ENCODE results near the gene SRPK1.

Gene SRPK1

GRCh38 chr6:35920793-35921732 lies at the start of gene SRPK1:
Gene SRPK1, minus strand, starts transcription at chr6:35921098. Its CDS starts 42 bp downstream, at chr6:35921056.
- Mint-ChIP-seq H3K4me1 (ENCODE audit: low read depth) (peaks cover 52% of the 10 kb centered on the region), H3K4me3 (peak within 1 kb of the TSS; percentile 98), H3K27me3 (no peaks in the 10 kb centered on the region), H3K36me3 (ENCODE audit: low read depth) (peaks cover 32% of the 10 kb centered on the region), H3K27ac (peak within 1 kb of the TSS; percentile 98), H3K9me3 (no peaks in the 10 kb centered on the region)

GRCh38 chr6:35970181-35970580 lies 49.3 kb upstream of the SRPK1 start:
- Mint-ChIP-seq H3K4me1 (ENCODE audit: low read depth) (peaks cover 6% of the 10 kb centered on the region), H3K4me3 (no peak overlapping the region), H3K27ac (no peak overlapping the region), H3K9me3 (no peaks in the 10 kb centered on the region), H3K36me3 (ENCODE audit: low read depth) (no peaks in the 10 kb centered on the region), H3K27me3 (no peaks in the 10 kb centered on the region)

DNA sequence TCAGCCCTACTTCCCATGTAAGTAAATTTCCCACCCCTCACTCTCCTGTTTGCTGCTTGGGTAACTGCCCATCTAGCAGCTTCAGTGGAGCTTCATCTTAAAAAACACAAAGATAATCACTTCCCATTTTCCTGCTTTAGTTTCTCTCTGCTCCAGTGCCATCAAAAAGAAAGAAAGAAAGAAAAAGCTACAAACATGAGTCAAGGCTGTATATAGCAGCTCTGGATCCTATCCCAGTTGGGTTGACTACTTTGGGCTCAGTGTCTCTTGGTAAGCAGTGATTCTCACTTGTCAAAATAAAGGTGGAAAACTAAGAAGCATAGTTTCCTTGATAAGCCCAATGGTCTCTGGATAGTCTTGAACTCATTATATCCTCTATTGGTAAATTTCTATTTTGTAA lies 48.7 kb upstream of the SRPK1 start:
- Mint-ChIP-seq H3K9me3 (no peaks in the 10 kb centered on the region), H3K36me3 (ENCODE audit: low read depth) (no peaks in the 10 kb centered on the region), H3K4me3 (no peak overlapping the region), H3K27ac (no peak overlapping the region), H3K27me3 (no peaks in the 10 kb centered on the region), H3K4me1 (ENCODE audit: low read depth) (peaks cover 6% of the 10 kb centered on the region)

GRCh38 chr6:35968821-35969220 lies 47.9 kb upstream of the SRPK1 start:
- peaks cover 4% of the 10 kb centered on the region for H3K4me1 Mint-ChIP-seq (ENCODE audit: low read depth)
- no peaks in the 10 kb centered on the region for H3K27me3 Mint-ChIP-seq
- no peak overlapping the region for H3K4me3 Mint-ChIP-seq
- no peak overlapping the region for H3K27ac Mint-ChIP-seq
- no peaks in the 10 kb centered on the region for H3K9me3 Mint-ChIP-seq
- no peaks in the 10 kb centered on the region for H3K36me3 Mint-ChIP-seq (ENCODE audit: low read depth)

DNA sequence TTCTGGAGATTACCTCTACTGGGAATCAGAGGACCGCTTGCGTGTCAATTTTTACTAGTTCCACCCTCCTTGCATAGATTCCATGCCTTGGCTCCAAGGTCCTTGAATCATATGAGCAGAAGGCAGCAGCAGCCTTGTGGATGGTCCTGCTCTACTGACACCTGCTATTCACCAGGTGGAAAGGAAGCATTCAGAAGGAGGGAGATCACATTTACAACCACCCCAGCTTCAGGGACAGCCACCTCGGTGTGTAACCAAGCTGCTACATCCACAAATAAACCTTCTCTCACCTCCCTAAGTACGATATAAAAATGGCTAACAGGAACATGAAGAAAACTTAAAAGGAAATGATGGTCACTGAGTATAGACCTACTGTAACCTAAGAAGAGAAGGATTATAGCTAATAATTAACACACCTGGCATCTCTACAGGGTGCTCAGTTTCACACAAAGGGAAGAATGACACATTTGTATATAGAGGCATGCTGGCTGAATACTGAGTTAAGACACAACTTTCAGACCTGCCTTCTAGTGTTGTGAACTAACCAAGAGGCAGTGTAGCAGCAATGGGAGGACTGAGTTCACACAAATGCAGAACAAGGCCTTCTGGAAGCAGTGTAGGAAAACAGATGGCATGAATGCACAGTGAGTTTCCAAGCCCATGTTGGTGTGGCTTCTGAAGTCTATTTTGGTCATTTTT lies 46.3 kb upstream of the SRPK1 start:
- Mint-ChIP-seq H3K27me3 (no peaks in the 10 kb centered on the region), H3K9me3 (no peaks in the 10 kb centered on the region), H3K4me1 (ENCODE audit: low read depth) (no peaks in the 10 kb centered on the region), H3K4me3 (no peak overlapping the region), H3K36me3 (ENCODE audit: low read depth) (no peaks in the 10 kb centered on the region), H3K27ac (no peak overlapping the region)

DNA sequence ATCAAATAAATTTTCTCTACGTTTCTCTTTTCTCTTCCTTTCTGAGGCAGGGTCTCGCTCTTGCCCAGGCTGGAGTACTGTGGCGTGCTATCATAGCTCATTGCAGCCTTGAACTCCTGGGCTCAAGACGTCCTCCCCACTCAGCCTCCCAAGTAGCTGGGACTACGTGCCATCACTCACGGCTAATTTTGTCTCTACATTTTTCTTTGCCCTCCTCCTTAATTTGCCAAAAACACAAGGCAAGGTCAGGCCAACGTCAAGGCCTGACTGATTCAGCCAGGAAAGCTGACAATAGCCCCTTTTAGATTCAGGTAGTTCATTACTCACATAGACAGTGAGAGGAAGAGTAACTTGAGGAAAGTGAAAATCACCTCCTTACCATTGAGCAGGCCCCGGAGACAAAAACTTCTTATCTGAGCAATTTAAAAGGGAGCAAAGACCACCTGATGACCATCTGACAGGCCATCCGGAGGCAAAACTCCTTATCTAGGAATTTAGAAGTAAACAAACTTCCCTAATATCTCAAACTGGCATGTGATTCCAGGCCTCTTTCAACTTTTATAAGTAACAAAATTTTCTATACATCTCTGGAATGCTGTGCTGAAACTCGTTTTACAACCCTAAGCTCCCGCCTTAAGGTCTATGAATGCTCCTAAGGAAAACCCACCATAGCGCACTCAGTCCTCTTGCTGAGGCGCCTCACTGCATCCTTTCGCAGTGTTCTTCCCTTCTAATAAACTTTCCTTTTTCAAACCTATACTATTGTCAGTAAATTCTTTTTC lies 42.1 kb upstream of the SRPK1 start:
- Mint-ChIP-seq H3K4me3 (no peak overlapping the region), H3K36me3 (ENCODE audit: low read depth) (no peaks in the 10 kb centered on the region), H3K9me3 (no peaks in the 10 kb centered on the region), H3K27ac (no peak overlapping the region), H3K4me1 (ENCODE audit: low read depth) (no peaks in the 10 kb centered on the region), H3K27me3 (peaks cover 9% of the 10 kb centered on the region)

GRCh38 chr6:35960187-35960586 lies 39.3 kb upstream of the SRPK1 start:
- Mint-ChIP-seq H3K9me3 (no peaks in the 10 kb centered on the region), H3K4me1 (ENCODE audit: low read depth) (no peaks in the 10 kb centered on the region), H3K4me3 (no peak overlapping the region), H3K36me3 (ENCODE audit: low read depth) (no peaks in the 10 kb centered on the region), H3K27me3 (peaks cover 17% of the 10 kb centered on the region), H3K27ac (no peak overlapping the region)

GRCh38 chr6:35955970-35956369 lies 35.1 kb upstream of the SRPK1 start:
- Mint-ChIP-seq H3K4me3 (no peak overlapping the region), H3K9me3 (no peaks in the 10 kb centered on the region), H3K27ac (no peak overlapping the region), H3K27me3 (peaks cover 17% of the 10 kb centered on the region), H3K4me1 (ENCODE audit: low read depth) (peaks cover 6% of the 10 kb centered on the region), H3K36me3 (ENCODE audit: low read depth) (no peaks in the 10 kb centered on the region)

DNA sequence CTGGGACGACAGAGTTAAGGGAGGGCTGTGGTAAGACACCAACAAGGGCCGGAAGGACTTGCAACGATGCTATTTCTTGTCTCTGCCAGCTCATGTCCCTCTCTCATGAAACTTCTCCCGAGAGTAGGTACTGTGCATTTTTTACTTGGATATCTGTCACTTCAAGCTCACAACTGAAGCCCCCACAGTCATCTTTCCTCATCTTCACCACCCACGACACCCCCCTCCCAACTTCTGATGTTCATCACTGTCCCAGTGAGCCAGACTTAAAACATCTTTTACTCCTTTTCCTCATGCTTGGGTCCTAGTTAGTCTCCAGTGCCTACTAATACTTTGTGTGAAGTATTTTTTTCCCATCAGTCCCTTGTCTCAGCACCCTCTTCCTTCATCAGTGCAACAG lies 34.6 kb upstream of the SRPK1 start:
- peaks cover 14% of the 10 kb centered on the region for H3K27me3 Mint-ChIP-seq
- no peak overlapping the region for H3K27ac Mint-ChIP-seq
- H3K9me3 Mint-ChIP-seq = no peaks in the 10 kb centered on the region
- peaks cover 6% of the 10 kb centered on the region for H3K4me1 Mint-ChIP-seq (ENCODE audit: low read depth)
- H3K4me3 Mint-ChIP-seq = no peak overlapping the region
- H3K36me3 Mint-ChIP-seq (ENCODE audit: low read depth) = no peaks in the 10 kb centered on the region

DNA sequence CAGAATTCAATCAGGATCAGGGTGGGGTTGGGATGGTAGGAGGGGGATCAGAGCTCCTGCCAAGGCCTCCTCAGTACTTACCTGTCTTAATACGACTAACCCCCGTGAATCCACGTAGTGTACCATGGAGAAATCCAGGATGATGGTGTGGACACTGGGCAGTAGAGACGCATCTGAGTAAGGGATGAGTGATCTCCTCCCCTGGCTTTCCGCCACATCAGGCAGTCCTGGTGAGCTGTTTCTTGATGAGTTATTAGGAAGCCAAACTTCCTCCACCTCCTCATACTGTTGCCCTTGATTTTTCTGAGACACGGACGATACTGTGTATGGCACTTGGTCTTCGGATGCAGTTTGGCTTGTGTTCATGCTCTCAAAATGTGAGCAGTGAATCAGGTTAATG lies 34.2 kb upstream of the SRPK1 start:
- peaks cover 14% of the 10 kb centered on the region for H3K27me3 Mint-ChIP-seq
- H3K4me3 Mint-ChIP-seq = no peak overlapping the region
- no peaks in the 10 kb centered on the region for H3K36me3 Mint-ChIP-seq (ENCODE audit: low read depth)

GRCh38 chr6:35954333-35954732 lies 33.4 kb upstream of the SRPK1 start:
- no peak overlapping the region for H3K27ac Mint-ChIP-seq
- H3K4me3 Mint-ChIP-seq = no peak overlapping the region
- no peaks in the 10 kb centered on the region for H3K9me3 Mint-ChIP-seq
- H3K27me3 Mint-ChIP-seq = peaks cover 14% of the 10 kb centered on the region
- no peaks in the 10 kb centered on the region for H3K36me3 Mint-ChIP-seq (ENCODE audit: low read depth)
- H3K4me1 Mint-ChIP-seq (ENCODE audit: low read depth) = peaks cover 6% of the 10 kb centered on the region

More for the DNA sequence above, 34.2 kb upstream of the SRPK1 start:
- H3K4me1 Mint-ChIP-seq (ENCODE audit: low read depth) = peaks cover 6% of the 10 kb centered on the region
- no peaks in the 10 kb centered on the region for H3K9me3 Mint-ChIP-seq
- H3K27ac Mint-ChIP-seq = no peak overlapping the region

- no peak overlapping the region for H3K27ac Mint-ChIP-seq
- no peaks in the 10 kb centered on the region for H3K9me3 Mint-ChIP-seq
- peaks cover 6% of the 10 kb centered on the region for H3K4me1 Mint-ChIP-seq (ENCODE audit: low read depth)
- H3K36me3 Mint-ChIP-seq (ENCODE audit: low read depth) = no peaks in the 10 kb centered on the region
- H3K27me3 Mint-ChIP-seq = no peaks in the 10 kb centered on the region
- H3K4me3 Mint-ChIP-seq = no peak overlapping the region
These were observed 27.8 kb upstream of the SRPK1 start for GRCh38 chr6:35948725-35949124.

DNA sequence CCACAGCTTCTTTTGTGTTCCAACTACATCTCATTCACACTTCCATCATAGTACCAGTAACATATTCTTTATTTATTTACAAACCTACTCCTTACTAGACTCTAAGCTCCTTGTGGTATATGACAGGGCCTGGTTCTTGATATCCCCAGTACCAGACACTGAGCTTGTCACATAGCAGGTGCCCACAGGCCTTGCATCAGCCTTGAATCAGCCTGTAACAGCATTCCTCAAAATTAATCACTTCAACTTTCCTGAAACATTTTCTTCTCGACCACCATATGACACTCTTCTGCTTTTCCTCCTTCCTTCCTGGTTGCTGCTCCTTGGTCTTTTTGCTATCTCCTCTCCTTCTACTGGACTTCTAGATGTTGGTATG lies 24.7 kb upstream of the SRPK1 start:
- Mint-ChIP-seq H3K27me3 (no peaks in the 10 kb centered on the region), H3K4me3 (no peak overlapping the region), H3K36me3 (ENCODE audit: low read depth) (no peaks in the 10 kb centered on the region), H3K4me1 (ENCODE audit: low read depth) (no peaks in the 10 kb centered on the region), H3K9me3 (no peaks in the 10 kb centered on the region), H3K27ac (no peak overlapping the region)

- H3K36me3 Mint-ChIP-seq (ENCODE audit: low read depth) = no peaks in the 10 kb centered on the region
- H3K27me3 Mint-ChIP-seq = no peaks in the 10 kb centered on the region
- no peak overlapping the region for H3K4me3 Mint-ChIP-seq
- H3K9me3 Mint-ChIP-seq = no peaks in the 10 kb centered on the region
- no peak overlapping the region for H3K27ac Mint-ChIP-seq
- H3K4me1 Mint-ChIP-seq (ENCODE audit: low read depth) = no peaks in the 10 kb centered on the region
These were observed 22.5 kb upstream of the SRPK1 start for GRCh38 chr6:35943390-35943789.

DNA sequence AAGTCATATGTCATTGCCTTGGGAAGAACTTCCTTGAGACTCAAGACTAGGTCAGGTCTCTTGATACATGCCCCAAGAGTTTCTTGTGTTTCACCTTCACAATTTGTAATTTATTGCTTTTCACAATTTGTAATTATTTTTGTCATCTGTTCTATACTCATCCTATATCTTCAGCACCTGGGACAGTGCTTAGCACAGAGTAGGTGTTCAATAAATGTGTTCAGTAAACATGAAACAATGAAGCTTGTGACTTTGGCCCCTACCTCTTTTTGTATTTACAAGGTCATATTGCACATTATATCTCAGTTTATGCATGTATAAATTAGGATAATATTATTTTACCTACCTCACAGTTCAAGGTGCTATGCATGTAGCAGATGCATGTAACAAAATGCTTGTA lies 21.5 kb upstream of the SRPK1 start:
- no peaks in the 10 kb centered on the region for H3K4me1 Mint-ChIP-seq (ENCODE audit: low read depth)
- no peaks in the 10 kb centered on the region for H3K36me3 Mint-ChIP-seq (ENCODE audit: low read depth)
- H3K9me3 Mint-ChIP-seq = no peaks in the 10 kb centered on the region
- no peak overlapping the region for H3K4me3 Mint-ChIP-seq
- H3K27me3 Mint-ChIP-seq = no peaks in the 10 kb centered on the region
- H3K27ac Mint-ChIP-seq = no peak overlapping the region
